ENCODE measurements around the gene LRRC4C. TPM values are rescaled to one million over a fixed set of nuclear protein-coding genes. Genes with fewer than 3 reads are reported as not detected.

Gene LRRC4C
- polyA plus RNA-seq, 1 of the 3 experiments (the other 2 are of a cell fraction): 0.16 TPM

GRCh38 chr11:41281131-41281742 is 178.2 kb downstream of the LRRC4C start:
- H3K4me3 ChIP-seq (ENCODE audit: low read depth in 2 of 2, low read length in 1 of 2): no peak overlapping the region
- H3K79me2 ChIP-seq (ENCODE audit: insufficient read depth): no peaks in the 10 kb centered on the region
- ChIA-PET CTCF (no interaction called here), POLR2A (no interaction called here)
- TF ChIP-seq NRF1 (IDR thresholded peaks at IDR 0.05; ENCODE audit: low read depth, low read length) (no peak), POLR2AphosphoS5 (IDR thresholded peaks at IDR 0.05; ENCODE audit: low read depth, low read length) (no peak), CTCF (IDR thresholded peaks at IDR 0.05) (no peak), YY1 (IDR thresholded peaks at IDR 0.05; ENCODE audit: low read depth) (no peak), PBX3 (IDR thresholded peaks at IDR 0.05) (peak; percentile 60; the same call in 1 of the 2 replicates), RFX5 (IDR thresholded peaks at IDR 0.05; ENCODE audit: low read length) (no peak), MAX (IDR thresholded peaks at IDR 0.05; ENCODE audit: low read depth) (no peak), JUND (IDR thresholded peaks at IDR 0.05) (peak; percentile 23), TCF12 (IDR thresholded peaks at IDR 0.05) (no peak), MXI1 (IDR thresholded peaks at IDR 0.05; ENCODE audit: low read depth, low read length) (no peak), FOXJ3 (CRISPR knock-in tag; IDR thresholded peaks at IDR 0.05) (no peak), NFIC (IDR thresholded peaks at IDR 0.05; ENCODE audit: borderline replicate concordance) (no peak), SMC3 (IDR thresholded peaks at IDR 0.05; ENCODE audit: low read depth, low read length) (no peak), EP300 (IDR thresholded peaks at IDR 0.05; ENCODE audit: borderline replicate concordance in 1 of 2, low read depth in 1 of 2, low read length in 1 of 2) (no peak), SIN3A (IDR thresholded peaks at IDR 0.05; ENCODE audit: borderline replicate concordance, low read depth, low read length) (no peak), CHD2 (IDR thresholded peaks at IDR 0.05; ENCODE audit: low read length, partially characterized antibody) (no peak), RXRA (IDR thresholded peaks at IDR 0.05; ENCODE audit: borderline replicate concordance, low read depth) (no peak), ELF1 (IDR thresholded peaks at IDR 0.05) (no peak), MEF2A (IDR thresholded peaks at IDR 0.05; ENCODE audit: borderline replicate concordance, low read depth) (peak; percentile 52; the same call in 1 of the 2 replicates), RAD21 (IDR thresholded peaks at IDR 0.05; ENCODE audit: low read length) (no peak)
- H3K9ac ChIP-seq: no peak overlapping the region
- H3K27me3 ChIP-seq (ENCODE audit: insufficient read depth): no peaks in the 10 kb centered on the region
- H3K4me2 ChIP-seq: no peak overlapping the region
- no peak overlapping the region for H2AFZ ChIP-seq (ENCODE audit: low read depth)
- H3K27ac ChIP-seq (ENCODE audit: low read depth in 2 of 2, low read length in 1 of 2): no peak overlapping the region
- no peaks in the 10 kb centered on the region for H3K4me1 ChIP-seq (ENCODE audit: control insufficient read depth in 1 of 2, insufficient read depth in 2 of 2, low read depth in 1 of 2, low read length in 1 of 2)
- no peaks in the 10 kb centered on the region for H4K20me1 ChIP-seq (ENCODE audit: insufficient read depth)
- WGBS (ENCODE audit: low lambda C conversion rate): 3% methylated on average over 7 of the region's 7 CpGs
- H3K9me3 ChIP-seq: no peaks in the 10 kb centered on the region
- no peak for DNase-seq
- H3K36me3 ChIP-seq (replicated peaks in 1 of 2; ENCODE audit: control insufficient read depth in 1 of 2, insufficient read depth in 2 of 2, low read length in 1 of 2): no peaks in the 10 kb centered on the region
- H3F3A ChIP-seq (replicated peaks; ENCODE audit: insufficient read depth): peaks cover 6% of the 10 kb centered on the region
- H3K9me2 ChIP-seq: no peaks in the 10 kb centered on the region

Measured in SK-N-SH (cell line).